ENCODE results near the gene STK10. TPM values are rescaled to one million over a fixed set of nuclear protein-coding genes. Genes with fewer than 3 reads are reported as not detected.

Gene STK10
- total RNA-seq, 2 experiments from 2014 or later, result 211 to 229 TPM

DNA sequence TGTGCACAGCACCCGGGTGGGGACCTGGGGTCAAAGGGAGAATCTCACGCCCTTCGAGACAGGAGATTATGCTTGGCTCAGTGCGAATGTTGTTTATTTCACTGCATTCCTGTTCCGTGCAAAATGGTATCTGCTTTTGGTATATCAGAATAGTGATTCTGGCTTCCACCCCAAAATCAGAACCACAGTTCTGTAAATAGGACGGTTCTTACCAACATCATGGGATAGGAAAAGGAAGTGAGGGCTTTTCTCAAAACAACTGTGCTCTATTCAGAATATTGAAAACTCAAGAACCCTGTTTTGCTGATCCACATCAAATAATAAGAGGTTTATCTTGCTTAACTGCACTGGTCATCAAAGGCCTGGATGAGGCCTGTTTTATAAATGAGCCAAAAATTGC is 129.9 kb downstream of the STK10 start:
- Histone ChIP-seq H3K4me1 (ENCODE audit: insufficient read depth, low read length) (peaks cover 4% of the 10 kb centered on the region), H3K9me3 (ENCODE audit: control insufficient read depth in 1 of 2, insufficient read depth in 1 of 2, low read length in 2 of 2) (no peaks in the 10 kb centered on the region), H3K27me3 (ENCODE audit: control insufficient read depth in 1 of 2, insufficient read depth in 2 of 2, low read length in 2 of 2) (no peaks in the 10 kb centered on the region), H3K4me3 (ENCODE audit: low read length) (no peak overlapping the region), H3K36me3 (ENCODE audit: insufficient read depth, low read length) (peaks cover 93% of the 10 kb centered on the region), H3K27ac (ENCODE audit: low read depth in 1 of 2, low read length in 2 of 2) (no peak overlapping the region)
- Mint-ChIP-seq H3K27ac (peak overlapping the region; percentile 31), H3K9me3 (no peaks in the 10 kb centered on the region), H3K27me3 (no peaks in the 10 kb centered on the region), H3K36me3 (ENCODE audit: low read depth) (peaks cover 96% of the 10 kb centered on the region), H3K4me1 (ENCODE audit: low read depth) (peaks cover 44% of the 10 kb centered on the region), H3K4me3 (peak overlapping the region; percentile 11)
- DNase-seq, result no peak
- ATAC-seq (ENCODE audit: poor library complexity), result peak; percentile 48
- no peak for TF ChIP-seq CTCF (IDR thresholded peaks at IDR 0.05)
- intact Hi-C loops (cut with DNase I, micrococcal nuclease), result loop anchor here in 1 of 2 experiments (5.0 kb wide), 1 partner anchor 51 kb away; the partner anchor contains the start of gene FBXW11
- ChIA-PET CTCF (no interaction called here), POLR2A (interaction anchor here (0.5 to 3.8 kb wide), 4 partner anchors 9 to 242 kb away, joined by 3 to 23 read pairs (median 3); partner anchors contain the start of gene FBXW11)

GRCh38 chr5:172055996-172056395 is 132.0 kb downstream of the STK10 start:
- peaks cover 4% of the 10 kb centered on the region for H3K4me1 ChIP-seq (ENCODE audit: insufficient read depth, low read length)
- Mint-ChIP-seq H3K4me1 (ENCODE audit: low read depth) (peaks cover 38% of the 10 kb centered on the region), H3K4me3 (no peak overlapping the region), H3K27ac (peak overlapping the region; percentile 31), H3K9me3 (no peaks in the 10 kb centered on the region), H3K36me3 (ENCODE audit: low read depth) (peaks cover 95% of the 10 kb centered on the region), H3K27me3 (no peaks in the 10 kb centered on the region)
- POLR2A ChIA-PET, result interaction anchor here (0.7 to 3.8 kb wide), 5 partner anchors 9 to 132 kb away, joined by 3 to 23 read pairs (median 6); partner anchors contain the start of genes FBXW11 and STK10
- no peaks in the 10 kb centered on the region for H3K27me3 ChIP-seq (ENCODE audit: control insufficient read depth in 1 of 2, insufficient read depth in 2 of 2, low read length in 2 of 2)
- no peak for TF ChIP-seq CTCF (IDR thresholded peaks at IDR 0.05)
- H3K27ac ChIP-seq (ENCODE audit: low read depth in 1 of 2, low read length in 2 of 2), result peak overlapping the region in 1 of 2 donors; percentile 44
- H3K4me3 ChIP-seq (ENCODE audit: low read length), result no peak overlapping the region
- intact Hi-C loops (cut with DNase I, micrococcal nuclease), result loop anchor here in 1 of 2 experiments (5.0 kb wide), 1 partner anchor 49 kb away; the partner anchor contains the start of gene FBXW11
- H3K36me3 ChIP-seq (ENCODE audit: insufficient read depth, low read length), result peaks cover 96% of the 10 kb centered on the region
- H3K9me3 ChIP-seq (ENCODE audit: control insufficient read depth in 1 of 2, insufficient read depth in 1 of 2, low read length in 2 of 2), result no peaks in the 10 kb centered on the region
- DNase-seq, result no peak
- no peak for ATAC-seq (ENCODE audit: poor library complexity)
- CTCF ChIA-PET, result no interaction called here

GRCh38 chr5:172055421-172055820 is 132.6 kb downstream of the STK10 start:
- intact Hi-C loops (cut with DNase I, micrococcal nuclease), result loop anchor here in 1 of 2 experiments (5.0 kb wide), 1 partner anchor 48 kb away; the partner anchor contains the start of gene FBXW11
- ATAC-seq (ENCODE audit: poor library complexity) (no peak), DNase-seq (no peak)
- H3K4me1 Mint-ChIP-seq (ENCODE audit: low read depth), result peaks cover 38% of the 10 kb centered on the region
- H3K4me3 Mint-ChIP-seq, result no peak overlapping the region
- no peaks in the 10 kb centered on the region for H3K27me3 Mint-ChIP-seq
- peaks cover 96% of the 10 kb centered on the region for H3K36me3 ChIP-seq (ENCODE audit: insufficient read depth, low read length)
- no peak overlapping the region for H3K27ac ChIP-seq (ENCODE audit: low read depth in 1 of 2, low read length in 2 of 2)
- POLR2A ChIA-PET, result interaction anchor here (1.0 to 2.1 kb wide), 4 partner anchors 9 to 133 kb away, joined by 3 to 8 read pairs (median 5); partner anchors contain the start of genes FBXW11 and STK10
- no peak overlapping the region for H3K4me3 ChIP-seq (ENCODE audit: low read length)
- H3K27me3 ChIP-seq (ENCODE audit: control insufficient read depth in 1 of 2, insufficient read depth in 2 of 2, low read length in 2 of 2), result no peaks in the 10 kb centered on the region
- no peak for TF ChIP-seq CTCF (IDR thresholded peaks at IDR 0.05)
- H3K36me3 Mint-ChIP-seq (ENCODE audit: low read depth), result peaks cover 95% of the 10 kb centered on the region
- CTCF ChIA-PET, result no interaction called here
- peak overlapping the region; percentile 31 for H3K27ac Mint-ChIP-seq
- no peaks in the 10 kb centered on the region for H3K9me3 ChIP-seq (ENCODE audit: control insufficient read depth in 1 of 2, insufficient read depth in 1 of 2, low read length in 2 of 2)
- H3K9me3 Mint-ChIP-seq, result no peaks in the 10 kb centered on the region
- H3K4me1 ChIP-seq (ENCODE audit: insufficient read depth, low read length), result peaks cover 4% of the 10 kb centered on the region
